HepG2 (cell line): ENCODE data around the gene ADGRG6. TPM values are rescaled to one million over a fixed set of nuclear protein-coding genes. Genes with fewer than 3 reads are reported as not detected.
A peak's percentile ranks its signal among the peaks of the same experiment; 100 is the strongest.

Source experiments
- CENPX ChIP-seq: sonication (generic); formaldehyde crosslinking; IDR thresholded peaks from 2 replicates; pipeline ENCODE4 v1.9.0; 2021; ENCODE audit warnings: mild to moderate bottlenecking, missing genetic modification reagents, moderate library complexity
- FOXO4 ChIP-seq: sonication (generic); formaldehyde crosslinking; conservative IDR thresholded peaks from 2 replicates; pipeline ENCODE4 v1.8.1; 2023; ENCODE audit warnings: missing genetic modification reagents
- GPBP1L1 ChIP-seq: sonication (generic); formaldehyde crosslinking; IDR thresholded peaks from 2 replicates; pipeline ENCODE4 v1.5.0; 2020; ENCODE audit warnings: mild to moderate bottlenecking, missing genetic modification reagents
- HOXA9 ChIP-seq: sonication (generic); formaldehyde crosslinking; IDR thresholded peaks from 2 replicates; pipeline ENCODE4 v1.8.1; 2022; ENCODE audit warnings: missing genetic modification reagents, mild to moderate bottlenecking, moderate library complexity, borderline replicate concordance
- IRF2 ChIP-seq: IDR thresholded peaks from 2 replicates; pipeline ENCODE4 v1.6.1; 2018; ENCODE audit warnings: missing genetic modification reagents, missing compliant biosample characterization
- JUND ChIP-seq: sonication (generic); formaldehyde crosslinking; IDR thresholded peaks from 2 replicates; pipeline ENCODE4 v1.8.0; 2022; ENCODE audit warnings: mild to moderate bottlenecking, missing genetic modification reagents
- KDM6A ChIP-seq: IDR thresholded peaks from 2 replicates; pipeline ENCODE4 v1.6.1; 2016; ENCODE audit warnings: low read depth
- SMARCC2 ChIP-seq: fragments of 450-650 bp; IDR thresholded peaks from 2 replicates; pipeline ENCODE4 v1.6.1; 2017; ENCODE audit warnings: antibody characterized with exemption, mild to moderate bottlenecking
- SOX13 ChIP-seq, 3 experiments: fragments of 450-650 bp in 1 of 3; sonication (generic) in 1 of 3; formaldehyde crosslinking in 1 of 3; IDR thresholded peaks in 2 of 3; conservative IDR thresholded peaks in 1 of 3; 2 replicates each; pipeline versions ENCODE4 v1.5.0 to v1.6.1; 2016 to 2020; ENCODE audit warnings: antibody characterized with exemption in 1 of 3, mild to moderate bottlenecking in 1 of 3, missing compliant biosample characterization in 1 of 3, missing genetic modification reagents in 1 of 3, moderate library complexity in 1 of 3
- SOX5 ChIP-seq: IDR thresholded peaks from 2 replicates; pipeline ENCODE4 v1.6.1; 2016; ENCODE audit warnings: borderline replicate concordance
- SYNCRIP ChIP-seq: fragments of 200-400 bp; formaldehyde crosslinking; IDR thresholded peaks from 2 replicates; pipeline ENCODE4 v1.6.1; 2018; ENCODE audit warnings: mild to moderate bottlenecking, low read depth, low read length; ENCODE audit not compliant: insufficient read depth
- TARDBP ChIP-seq: sonication (generic); formaldehyde crosslinking; IDR thresholded peaks from 2 replicates; pipeline ENCODE4 v1.8.0; 2022; ENCODE audit warnings: mild to moderate bottlenecking, missing genetic modification reagents
- TERF1 ChIP-seq: sonication (generic); formaldehyde crosslinking; IDR thresholded peaks from 2 replicates; pipeline ENCODE4 v1.8.0; 2022; ENCODE audit warnings: mild to moderate bottlenecking, missing genetic modification reagents, moderate library complexity
- THAP11 ChIP-seq: IDR thresholded peaks from 2 replicates; pipeline ENCODE4 v1.6.1; 2016; ENCODE audit warnings: missing biosample characterization, missing genetic modification reagents
- ZMYM2 ChIP-seq: sonication (generic); formaldehyde crosslinking; IDR thresholded peaks from 2 replicates; pipeline ENCODE4 v1.8.0; 2022; ENCODE audit warnings: mild to moderate bottlenecking, missing genetic modification reagents
- ZNF597 ChIP-seq: sonication (generic); formaldehyde crosslinking; IDR thresholded peaks from 2 replicates; pipeline ENCODE4 v1.5.0; 2020; ENCODE audit warnings: missing genetic modification reagents
- ZNF646 ChIP-seq: sonication (generic); formaldehyde crosslinking; IDR thresholded peaks from 2 replicates; pipeline ENCODE4 v1.9.0; 2021; ENCODE audit warnings: mild to moderate bottlenecking, missing genetic modification reagents
- ZNF660 ChIP-seq: sonication (generic); formaldehyde crosslinking; IDR thresholded peaks from 2 replicates; pipeline ENCODE4 v1.5.1; 2020; ENCODE audit warnings: mild to moderate bottlenecking, low read depth, missing genetic modification reagents, borderline replicate concordance
- ZSCAN9 ChIP-seq: IDR thresholded peaks from 2 replicates; pipeline ENCODE4 v1.6.1; 2016; ENCODE audit warnings: borderline replicate concordance
- polyA plus RNA-seq, 8 experiments: library from polyadenylated mRNA; depleted of rRNA in 3 of 8; stranded (reverse) in 7 of 8; unstranded in 1 of 8; fragments of >200 nt; fragmentation: Illumina TruSeq in 4 of 8; extraction: Trizol in 4 of 8; gene quantifications; 2 replicates each; pipeline versions ENCODE4 v1.2.1 to v1.2.3, GENCODE V29; 2011 to 2016; ENCODE audit warnings: low read depth in 4 of 8, missing spikeins in 1 of 8, mixed read lengths in 1 of 8; ENCODE audit not compliant: insufficient read depth in 1 of 8
- total RNA-seq, 5 experiments: library from RNA; depleted of rRNA; stranded (reverse); fragments of >200 nt; fragmentation: Illumina TruSeq; extraction: Trizol; gene quantifications; 2 replicates each; pipeline ENCODE4 v1.2.3, GENCODE V29; 2016; ENCODE audit warnings: low read depth in 1 of 5

ADGRG6 gene
- total and polyA plus RNA-seq, 2 of the 13 experiments (the other 11 are each of a cell fraction or from before 2014, with no cell fraction given) = 129 to 249 TPM

GRCh38 chr6:142323377-142323776 is 21.6 kb downstream of the ADGRG6 start (continued):
- TF ChIP-seq FOXO4 (no peak), SOX13 (IDR thresholded peaks at IDR 0.05) (no peak), SOX13 (CRISPR knock-in tag; conservative IDR thresholded peaks at IDR 0.05 in 1 of 2, IDR thresholded peaks at IDR 0.05 in 1 of 2) (peak in 1 of 2 experiments; percentile 86; a peak in 2 of 4 replicates), THAP11 (0 out of 2 replicates have a peak, but pooled peaks have one; percentile 38), CENPX (CRISPR knock-in tag) (no peak), TARDBP (CRISPR knock-in tag) (peak; percentile 67), SYNCRIP (no peak), ZNF646 (CRISPR knock-in tag) (no peak), GPBP1L1 (CRISPR knock-in tag) (no peak), JUND (peak; percentile 91; the same call in 1 of the 2 replicates), KDM6A (CRISPR knock-in tag) (peak; percentile 20; the same call in 1 of the 2 replicates), ZNF660 (CRISPR knock-in tag) (no peak), TERF1 (CRISPR knock-in tag) (no peak), ZNF597 (no peak), ZSCAN9 (CRISPR knock-in tag) (0 out of 2 replicates have a peak, but pooled peaks have one; percentile 13), IRF2 (CRISPR knock-in tag) (peak; percentile 46; the same call in 1 of the 2 replicates), SMARCC2 (no peak), HOXA9 (CRISPR knock-in tag) (no peak), SOX5 (CRISPR knock-in tag) (peak; percentile 69), ZMYM2 (peak; percentile 78; the same call in 1 of the 2 replicates)
